GM23338 (cell line): ENCODE measurements around the gene PPP1R9B.

Experiments used
- CREB1 ChIP-seq: fragments of 250-450 bp; sonication (Bioruptor Pico); IDR thresholded peaks from 2 replicates; pipeline ENCODE4 v1.5.0; 2020; ENCODE audit warnings: low read depth, mild to moderate bottlenecking, moderate library complexity
- EZH2 ChIP-seq: fragments of 200-600 bp; sonication (generic); IDR thresholded peaks from one replicate; pipeline ENCODE4 v1.8.0; 2017; ENCODE audit warnings: antibody characterized with exemption, mild to moderate bottlenecking, low read depth; ENCODE audit not compliant: unreplicated experiment
- EZH2phosphoT487 ChIP-seq: fragments of 200-600 bp; sonication (generic); IDR thresholded peaks from one replicate; pipeline ENCODE4 v1.8.1; 2018; ENCODE audit warnings: antibody characterized with exemption; ENCODE audit not compliant: unreplicated experiment
- JUNB ChIP-seq: IDR thresholded peaks from one replicate; pipeline ENCODE4 v1.6.1; 2016; ENCODE audit warnings: antibody characterized with exemption; ENCODE audit not compliant: unreplicated experiment
- POLR2AphosphoS5 ChIP-seq: IDR thresholded peaks from 2 replicates; pipeline ENCODE4 v1.6.1; 2016; ENCODE audit warnings: antibody characterized with exemption, low read depth
- STAT1 ChIP-seq: IDR thresholded peaks from one replicate; pipeline ENCODE4 v1.6.1; 2016; ENCODE audit warnings: antibody characterized with exemption; ENCODE audit not compliant: unreplicated experiment
- TF ChIP-seq, protein P1 (sequence below), 2 experiments: fragments of 200-600 bp in 1 of 2; sonication (generic) in 1 of 2; conservative IDR thresholded peaks; 2 replicates each; pipeline versions ENCODE4 v1.5.1 to v1.6.1; 2016 to 2017; ENCODE audit warnings: antibody characterized with exemption in 2 of 2, low read depth in 2 of 2, mild to moderate bottlenecking in 2 of 2, moderate library complexity in 1 of 2
- TF ChIP-seq, protein P2 (sequence below): IDR thresholded peaks from one replicate; pipeline ENCODE4 v1.6.1; 2018; ENCODE audit warnings: antibody characterized with exemption; ENCODE audit not compliant: unreplicated experiment
- TF ChIP-seq, protein P3 (sequence below): fragments of 250-450 bp; sonication (Bioruptor Pico); IDR thresholded peaks from 2 replicates; pipeline ENCODE4 v1.5.0; 2020; ENCODE audit warnings: mild to moderate bottlenecking, moderate library complexity
- TF ChIP-seq, protein P4 (sequence below): IDR thresholded peaks from 2 replicates; pipeline ENCODE4 v1.6.1; 2016; ENCODE audit warnings: antibody characterized with exemption

DNA sequence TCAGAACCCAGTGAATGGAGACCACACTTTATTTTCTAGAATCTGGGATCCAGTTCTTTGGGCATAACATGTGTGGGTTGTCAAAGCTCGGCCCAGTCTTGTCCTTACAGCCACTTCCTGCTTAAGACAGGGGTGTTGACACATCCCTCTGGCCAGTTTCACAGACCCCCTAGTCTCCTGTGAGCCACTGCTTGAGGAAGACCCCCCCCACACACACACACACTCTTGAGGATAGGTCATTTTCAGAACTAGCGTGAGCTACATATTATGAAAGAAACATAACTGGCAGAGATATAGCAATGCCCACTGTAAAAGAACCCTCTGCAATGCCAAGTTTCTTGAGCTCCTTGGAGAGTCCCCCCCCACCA, 58.6 kb downstream of the PPP1R9B start:
- no peak for TF ChIP-seq EZH2
- TF ChIP-seq, protein P1, sequence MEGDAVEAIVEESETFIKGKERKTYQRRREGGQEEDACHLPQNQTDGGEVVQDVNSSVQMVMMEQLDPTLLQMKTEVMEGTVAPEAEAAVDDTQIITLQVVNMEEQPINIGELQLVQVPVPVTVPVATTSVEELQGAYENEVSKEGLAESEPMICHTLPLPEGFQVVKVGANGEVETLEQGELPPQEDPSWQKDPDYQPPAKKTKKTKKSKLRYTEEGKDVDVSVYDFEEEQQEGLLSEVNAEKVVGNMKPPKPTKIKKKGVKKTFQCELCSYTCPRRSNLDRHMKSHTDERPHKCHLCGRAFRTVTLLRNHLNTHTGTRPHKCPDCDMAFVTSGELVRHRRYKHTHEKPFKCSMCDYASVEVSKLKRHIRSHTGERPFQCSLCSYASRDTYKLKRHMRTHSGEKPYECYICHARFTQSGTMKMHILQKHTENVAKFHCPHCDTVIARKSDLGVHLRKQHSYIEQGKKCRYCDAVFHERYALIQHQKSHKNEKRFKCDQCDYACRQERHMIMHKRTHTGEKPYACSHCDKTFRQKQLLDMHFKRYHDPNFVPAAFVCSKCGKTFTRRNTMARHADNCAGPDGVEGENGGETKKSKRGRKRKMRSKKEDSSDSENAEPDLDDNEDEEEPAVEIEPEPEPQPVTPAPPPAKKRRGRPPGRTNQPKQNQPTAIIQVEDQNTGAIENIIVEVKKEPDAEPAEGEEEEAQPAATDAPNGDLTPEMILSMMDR (conservative IDR thresholded peaks at IDR 0.05; ENCODE audit: low read depth in 2 of 2) = no peak
- TF ChIP-seq, protein P2, sequence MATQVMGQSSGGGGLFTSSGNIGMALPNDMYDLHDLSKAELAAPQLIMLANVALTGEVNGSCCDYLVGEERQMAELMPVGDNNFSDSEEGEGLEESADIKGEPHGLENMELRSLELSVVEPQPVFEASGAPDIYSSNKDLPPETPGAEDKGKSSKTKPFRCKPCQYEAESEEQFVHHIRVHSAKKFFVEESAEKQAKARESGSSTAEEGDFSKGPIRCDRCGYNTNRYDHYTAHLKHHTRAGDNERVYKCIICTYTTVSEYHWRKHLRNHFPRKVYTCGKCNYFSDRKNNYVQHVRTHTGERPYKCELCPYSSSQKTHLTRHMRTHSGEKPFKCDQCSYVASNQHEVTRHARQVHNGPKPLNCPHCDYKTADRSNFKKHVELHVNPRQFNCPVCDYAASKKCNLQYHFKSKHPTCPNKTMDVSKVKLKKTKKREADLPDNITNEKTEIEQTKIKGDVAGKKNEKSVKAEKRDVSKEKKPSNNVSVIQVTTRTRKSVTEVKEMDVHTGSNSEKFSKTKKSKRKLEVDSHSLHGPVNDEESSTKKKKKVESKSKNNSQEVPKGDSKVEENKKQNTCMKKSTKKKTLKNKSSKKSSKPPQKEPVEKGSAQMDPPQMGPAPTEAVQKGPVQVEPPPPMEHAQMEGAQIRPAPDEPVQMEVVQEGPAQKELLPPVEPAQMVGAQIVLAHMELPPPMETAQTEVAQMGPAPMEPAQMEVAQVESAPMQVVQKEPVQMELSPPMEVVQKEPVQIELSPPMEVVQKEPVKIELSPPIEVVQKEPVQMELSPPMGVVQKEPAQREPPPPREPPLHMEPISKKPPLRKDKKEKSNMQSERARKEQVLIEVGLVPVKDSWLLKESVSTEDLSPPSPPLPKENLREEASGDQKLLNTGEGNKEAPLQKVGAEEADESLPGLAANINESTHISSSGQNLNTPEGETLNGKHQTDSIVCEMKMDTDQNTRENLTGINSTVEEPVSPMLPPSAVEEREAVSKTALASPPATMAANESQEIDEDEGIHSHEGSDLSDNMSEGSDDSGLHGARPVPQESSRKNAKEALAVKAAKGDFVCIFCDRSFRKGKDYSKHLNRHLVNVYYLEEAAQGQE = no peak
- no peak for TF ChIP-seq POLR2AphosphoS5
- TF ChIP-seq, protein P3, sequence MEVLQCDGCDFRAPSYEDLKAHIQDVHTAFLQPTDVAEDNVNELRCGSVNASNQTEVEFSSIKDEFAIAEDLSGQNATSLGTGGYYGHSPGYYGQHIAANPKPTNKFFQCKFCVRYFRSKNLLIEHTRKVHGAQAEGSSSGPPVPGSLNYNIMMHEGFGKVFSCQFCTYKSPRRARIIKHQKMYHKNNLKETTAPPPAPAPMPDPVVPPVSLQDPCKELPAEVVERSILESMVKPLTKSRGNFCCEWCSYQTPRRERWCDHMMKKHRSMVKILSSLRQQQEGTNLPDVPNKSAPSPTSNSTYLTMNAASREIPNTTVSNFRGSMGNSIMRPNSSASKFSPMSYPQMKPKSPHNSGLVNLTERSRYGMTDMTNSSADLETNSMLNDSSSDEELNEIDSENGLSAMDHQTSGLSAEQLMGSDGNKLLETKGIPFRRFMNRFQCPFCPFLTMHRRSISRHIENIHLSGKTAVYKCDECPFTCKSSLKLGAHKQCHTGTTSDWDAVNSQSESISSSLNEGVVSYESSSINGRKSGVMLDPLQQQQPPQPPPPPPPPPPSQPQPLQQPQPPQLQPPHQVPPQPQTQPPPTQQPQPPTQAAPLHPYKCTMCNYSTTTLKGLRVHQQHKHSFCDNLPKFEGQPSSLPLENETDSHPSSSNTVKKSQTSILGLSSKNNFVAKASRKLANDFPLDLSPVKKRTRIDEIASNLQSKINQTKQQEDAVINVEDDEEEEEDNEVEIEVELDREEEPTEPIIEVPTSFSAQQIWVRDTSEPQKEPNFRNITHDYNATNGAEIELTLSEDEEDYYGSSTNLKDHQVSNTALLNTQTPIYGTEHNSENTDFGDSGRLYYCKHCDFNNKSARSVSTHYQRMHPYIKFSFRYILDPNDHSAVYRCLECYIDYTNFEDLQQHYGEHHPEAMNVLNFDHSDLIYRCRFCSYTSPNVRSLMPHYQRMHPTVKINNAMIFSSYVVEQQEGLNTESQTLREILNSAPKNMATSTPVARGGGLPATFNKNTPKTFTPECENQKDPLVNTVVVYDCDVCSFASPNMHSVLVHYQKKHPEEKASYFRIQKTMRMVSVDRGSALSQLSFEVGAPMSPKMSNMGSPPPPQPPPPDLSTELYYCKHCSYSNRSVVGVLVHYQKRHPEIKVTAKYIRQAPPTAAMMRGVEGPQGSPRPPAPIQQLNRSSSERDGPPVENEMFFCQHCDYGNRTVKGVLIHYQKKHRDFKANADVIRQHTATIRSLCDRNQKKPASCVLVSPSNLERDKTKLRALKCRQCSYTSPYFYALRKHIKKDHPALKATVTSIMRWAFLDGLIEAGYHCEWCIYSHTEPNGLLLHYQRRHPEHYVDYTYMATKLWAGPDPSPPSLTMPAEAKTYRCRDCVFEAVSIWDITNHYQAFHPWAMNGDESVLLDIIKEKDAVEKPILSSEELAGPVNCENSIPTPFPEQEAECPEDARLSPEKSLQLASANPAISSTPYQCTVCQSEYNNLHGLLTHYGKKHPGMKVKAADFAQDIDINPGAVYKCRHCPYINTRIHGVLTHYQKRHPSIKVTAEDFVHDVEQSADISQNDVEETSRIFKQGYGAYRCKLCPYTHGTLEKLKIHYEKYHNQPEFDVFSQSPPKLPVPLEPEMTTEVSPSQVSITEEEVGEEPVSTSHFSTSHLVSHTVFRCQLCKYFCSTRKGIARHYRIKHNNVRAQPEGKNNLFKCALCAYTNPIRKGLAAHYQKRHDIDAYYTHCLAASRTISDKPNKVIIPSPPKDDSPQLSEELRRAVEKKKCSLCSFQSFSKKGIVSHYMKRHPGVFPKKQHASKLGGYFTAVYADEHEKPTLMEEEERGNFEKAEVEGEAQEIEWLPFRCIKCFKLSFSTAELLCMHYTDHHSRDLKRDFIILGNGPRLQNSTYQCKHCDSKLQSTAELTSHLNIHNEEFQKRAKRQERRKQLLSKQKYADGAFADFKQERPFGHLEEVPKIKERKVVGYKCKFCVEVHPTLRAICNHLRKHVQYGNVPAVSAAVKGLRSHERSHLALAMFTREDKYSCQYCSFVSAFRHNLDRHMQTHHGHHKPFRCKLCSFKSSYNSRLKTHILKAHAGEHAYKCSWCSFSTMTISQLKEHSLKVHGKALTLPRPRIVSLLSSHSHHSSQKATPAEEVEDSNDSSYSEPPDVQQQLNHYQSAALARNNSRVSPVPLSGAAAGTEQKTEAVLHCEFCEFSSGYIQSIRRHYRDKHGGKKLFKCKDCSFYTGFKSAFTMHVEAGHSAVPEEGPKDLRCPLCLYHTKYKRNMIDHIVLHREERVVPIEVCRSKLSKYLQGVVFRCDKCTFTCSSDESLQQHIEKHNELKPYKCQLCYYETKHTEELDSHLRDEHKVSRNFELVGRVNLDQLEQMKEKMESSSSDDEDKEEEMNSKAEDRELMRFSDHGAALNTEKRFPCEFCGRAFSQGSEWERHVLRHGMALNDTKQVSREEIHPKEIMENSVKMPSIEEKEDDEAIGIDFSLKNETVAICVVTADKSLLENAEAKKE (CRISPR knock-in tag) = no peak
- no peak for TF ChIP-seq CREB1 (CRISPR knock-in tag)
- no peak for TF ChIP-seq EZH2phosphoT487
- TF ChIP-seq JUNB = no peak
- no peak for TF ChIP-seq STAT1
- TF ChIP-seq, protein P4, sequence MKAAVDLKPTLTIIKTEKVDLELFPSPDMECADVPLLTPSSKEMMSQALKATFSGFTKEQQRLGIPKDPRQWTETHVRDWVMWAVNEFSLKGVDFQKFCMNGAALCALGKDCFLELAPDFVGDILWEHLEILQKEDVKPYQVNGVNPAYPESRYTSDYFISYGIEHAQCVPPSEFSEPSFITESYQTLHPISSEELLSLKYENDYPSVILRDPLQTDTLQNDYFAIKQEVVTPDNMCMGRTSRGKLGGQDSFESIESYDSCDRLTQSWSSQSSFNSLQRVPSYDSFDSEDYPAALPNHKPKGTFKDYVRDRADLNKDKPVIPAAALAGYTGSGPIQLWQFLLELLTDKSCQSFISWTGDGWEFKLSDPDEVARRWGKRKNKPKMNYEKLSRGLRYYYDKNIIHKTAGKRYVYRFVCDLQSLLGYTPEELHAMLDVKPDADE = no peak
